ENCODE data around the gene KDM4B. TPM values are rescaled to one million over a fixed set of nuclear protein-coding genes. Genes with fewer than 3 reads are reported as not detected.

KDM4B gene
- total and polyA plus RNA-seq, 2 donors (not counting 1 experiment from before 2014, with no cell fraction given): 6.4 to 14.4 TPM

DNA sequence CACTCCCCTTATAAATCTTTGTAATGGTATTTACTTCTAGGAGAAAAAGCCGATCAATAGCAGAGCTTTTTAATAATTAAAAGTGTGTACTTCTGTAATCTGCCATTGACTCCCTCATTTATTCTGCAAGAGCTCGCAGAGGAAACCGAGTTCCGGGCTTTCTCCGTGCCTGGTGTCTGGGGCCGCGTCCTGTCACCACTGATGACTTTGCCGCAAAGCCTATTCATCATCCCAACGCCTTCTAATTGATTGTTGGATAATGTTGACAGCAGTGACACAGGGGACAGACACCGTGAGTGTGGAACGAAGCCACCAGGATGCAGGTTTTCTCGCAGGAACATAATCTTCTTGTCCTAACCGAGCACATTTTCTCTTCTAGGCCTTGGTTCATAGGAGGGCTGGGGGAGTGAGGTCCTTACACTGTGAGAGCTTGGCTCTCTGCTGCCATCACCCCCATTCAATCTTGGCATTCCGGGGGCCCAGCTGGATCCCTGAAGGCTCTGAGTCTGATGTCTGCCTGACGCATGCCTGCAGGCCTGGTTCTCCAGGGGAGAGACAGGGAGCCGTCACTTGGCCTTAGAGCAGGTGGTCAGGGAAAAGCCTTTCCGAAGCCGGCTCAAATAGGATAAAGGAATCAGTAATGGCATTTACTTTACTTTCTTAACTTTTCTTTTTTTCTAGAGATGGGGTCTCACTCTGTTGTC is 110.3 kb downstream of the KDM4B start:
- no peaks in the 10 kb centered on the region for H3K9me3 ChIP-seq (ENCODE audit: control insufficient read depth, insufficient read depth, low read depth, low read length)
- TF ChIP-seq, protein P1, sequence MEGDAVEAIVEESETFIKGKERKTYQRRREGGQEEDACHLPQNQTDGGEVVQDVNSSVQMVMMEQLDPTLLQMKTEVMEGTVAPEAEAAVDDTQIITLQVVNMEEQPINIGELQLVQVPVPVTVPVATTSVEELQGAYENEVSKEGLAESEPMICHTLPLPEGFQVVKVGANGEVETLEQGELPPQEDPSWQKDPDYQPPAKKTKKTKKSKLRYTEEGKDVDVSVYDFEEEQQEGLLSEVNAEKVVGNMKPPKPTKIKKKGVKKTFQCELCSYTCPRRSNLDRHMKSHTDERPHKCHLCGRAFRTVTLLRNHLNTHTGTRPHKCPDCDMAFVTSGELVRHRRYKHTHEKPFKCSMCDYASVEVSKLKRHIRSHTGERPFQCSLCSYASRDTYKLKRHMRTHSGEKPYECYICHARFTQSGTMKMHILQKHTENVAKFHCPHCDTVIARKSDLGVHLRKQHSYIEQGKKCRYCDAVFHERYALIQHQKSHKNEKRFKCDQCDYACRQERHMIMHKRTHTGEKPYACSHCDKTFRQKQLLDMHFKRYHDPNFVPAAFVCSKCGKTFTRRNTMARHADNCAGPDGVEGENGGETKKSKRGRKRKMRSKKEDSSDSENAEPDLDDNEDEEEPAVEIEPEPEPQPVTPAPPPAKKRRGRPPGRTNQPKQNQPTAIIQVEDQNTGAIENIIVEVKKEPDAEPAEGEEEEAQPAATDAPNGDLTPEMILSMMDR (conservative IDR thresholded peaks at IDR 0.05 in 1 of 2, IDR thresholded peaks at IDR 0.05 in 1 of 2; ENCODE audit: low read depth in 1 of 2, low read length in 2 of 2): no peak
- no peak for TF ChIP-seq EZH2 (IDR thresholded peaks at IDR 0.05; ENCODE audit: low read length, missing control alignments)
- no peak overlapping the region for H2AFZ ChIP-seq (ENCODE audit: low read length)
- no peak overlapping the region for H3K27ac ChIP-seq (ENCODE audit: insufficient read depth, low read length)
- no peak overlapping the region for H3K9ac ChIP-seq (ENCODE audit: insufficient read depth, low read length)
- no peaks in the 10 kb centered on the region for H3K4me1 ChIP-seq (ENCODE audit: control insufficient read depth, extremely low read depth, insufficient read depth, low read length)
- DNase-seq (ENCODE audit: low read depth in 2 of 2): no peak
- no peak overlapping the region for H3K4me2 ChIP-seq (ENCODE audit: extremely low read depth, insufficient read depth, low read length)
- H3K36me3 ChIP-seq (ENCODE audit: control insufficient read depth, insufficient read depth, low read length): peaks cover 16% of the 10 kb centered on the region
- no peaks in the 10 kb centered on the region for H3K79me2 ChIP-seq (ENCODE audit: control insufficient read depth, insufficient read depth, low read length)
- H3K27me3 ChIP-seq (ENCODE audit: control insufficient read depth, insufficient read depth, low read length): no peaks in the 10 kb centered on the region
- H4K20me1 ChIP-seq (ENCODE audit: control insufficient read depth, extremely low read depth, insufficient read depth, low read length): no peaks in the 10 kb centered on the region
- H3K4me3 ChIP-seq (replicated peaks in 1 of 4; ENCODE audit: control extremely low read depth in 1 of 4, insufficient read depth in 1 of 4, low read depth in 3 of 4, low read length in 4 of 4): no peak overlapping the region

DNA sequence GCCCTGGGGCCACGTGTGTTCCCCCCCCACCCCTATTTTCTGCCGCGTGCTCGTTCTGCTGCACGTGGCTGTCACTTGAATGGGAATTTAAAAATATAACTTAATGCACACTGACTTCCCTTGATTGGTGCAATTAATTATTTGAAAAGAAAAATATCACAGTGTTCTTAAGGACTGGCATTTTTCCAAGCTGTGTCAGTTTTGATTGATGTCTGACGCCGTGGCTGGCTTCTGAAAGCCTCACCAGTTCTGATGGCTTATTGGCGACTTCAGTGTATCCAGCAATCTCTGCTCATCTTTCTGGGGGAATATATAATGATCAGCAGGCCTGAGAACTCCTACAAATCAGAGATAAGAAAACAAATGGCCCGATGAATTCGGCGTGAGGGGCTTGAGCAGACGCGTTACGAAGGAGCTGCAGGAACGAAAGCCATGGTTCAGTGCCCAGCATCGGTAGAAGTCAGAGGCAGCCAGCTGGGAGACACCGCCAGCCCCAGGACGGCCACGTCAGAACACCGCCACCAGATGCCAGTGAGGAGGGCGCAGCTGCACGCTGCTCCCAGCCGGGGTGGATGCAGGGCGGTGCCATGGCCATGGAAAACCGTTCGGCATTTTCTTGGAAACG is 111.2 kb downstream of the KDM4B start:
- DNase-seq (ENCODE audit: low read depth in 2 of 2): no peak
- Histone ChIP-seq H3K9ac (ENCODE audit: insufficient read depth, low read length) (no peak overlapping the region), H3K27ac (ENCODE audit: insufficient read depth, low read length) (no peak overlapping the region), H3K27me3 (ENCODE audit: control insufficient read depth, insufficient read depth, low read length) (no peaks in the 10 kb centered on the region), H3K79me2 (ENCODE audit: control insufficient read depth, insufficient read depth, low read length) (no peaks in the 10 kb centered on the region), H4K20me1 (ENCODE audit: control insufficient read depth, extremely low read depth, insufficient read depth, low read length) (no peaks in the 10 kb centered on the region), H2AFZ (ENCODE audit: low read length) (no peak overlapping the region), H3K4me3 (replicated peaks in 1 of 4; ENCODE audit: control extremely low read depth in 1 of 4, insufficient read depth in 1 of 4, low read depth in 3 of 4, low read length in 4 of 4) (no peak overlapping the region), H3K36me3 (ENCODE audit: control insufficient read depth, insufficient read depth, low read length) (peaks cover 16% of the 10 kb centered on the region), H3K4me1 (ENCODE audit: control insufficient read depth, extremely low read depth, insufficient read depth, low read length) (no peaks in the 10 kb centered on the region), H3K4me2 (ENCODE audit: extremely low read depth, insufficient read depth, low read length) (no peak overlapping the region), H3K9me3 (ENCODE audit: control insufficient read depth, insufficient read depth, low read depth, low read length) (no peaks in the 10 kb centered on the region)
- no peak for TF ChIP-seq EZH2 (IDR thresholded peaks at IDR 0.05; ENCODE audit: low read length, missing control alignments)
- TF ChIP-seq, protein P1 (conservative IDR thresholded peaks at IDR 0.05 in 1 of 2, IDR thresholded peaks at IDR 0.05 in 1 of 2; ENCODE audit: low read depth in 1 of 2, low read length in 2 of 2): no peak

DNA sequence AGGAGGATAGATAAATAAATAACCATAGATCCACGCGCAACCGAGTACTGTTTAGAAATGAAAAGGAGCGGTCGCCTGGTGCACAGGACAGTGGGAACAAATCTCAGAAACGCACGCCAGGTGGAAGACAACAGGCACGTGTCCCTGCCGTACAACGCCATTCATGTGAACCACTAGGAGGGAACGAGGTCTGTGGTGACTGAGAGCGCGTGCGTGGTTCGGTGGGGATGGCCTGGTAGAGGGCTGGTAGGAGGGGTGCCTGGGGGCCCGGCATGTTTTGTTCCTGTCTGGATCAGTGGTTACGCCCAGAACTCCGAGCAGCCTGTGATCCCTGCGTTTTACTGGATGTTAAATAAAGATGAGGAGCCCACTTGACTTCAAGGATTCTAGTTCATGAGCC is 111.9 kb downstream of the KDM4B start:
- no peak for DNase-seq (ENCODE audit: low read depth in 2 of 2)
- Histone ChIP-seq H3K36me3 (ENCODE audit: control insufficient read depth, insufficient read depth, low read length) (peaks cover 13% of the 10 kb centered on the region), H3K4me2 (ENCODE audit: extremely low read depth, insufficient read depth, low read length) (no peak overlapping the region), H2AFZ (ENCODE audit: low read length) (no peak overlapping the region), H3K4me1 (ENCODE audit: control insufficient read depth, extremely low read depth, insufficient read depth, low read length) (no peaks in the 10 kb centered on the region), H3K4me3 (replicated peaks in 1 of 4; ENCODE audit: control extremely low read depth in 1 of 4, insufficient read depth in 1 of 4, low read depth in 3 of 4, low read length in 4 of 4) (no peak overlapping the region), H3K27ac (ENCODE audit: insufficient read depth, low read length) (no peak overlapping the region), H3K79me2 (ENCODE audit: control insufficient read depth, insufficient read depth, low read length) (no peaks in the 10 kb centered on the region), H3K9me3 (ENCODE audit: control insufficient read depth, insufficient read depth, low read depth, low read length) (no peaks in the 10 kb centered on the region), H3K27me3 (ENCODE audit: control insufficient read depth, insufficient read depth, low read length) (no peaks in the 10 kb centered on the region), H4K20me1 (ENCODE audit: control insufficient read depth, extremely low read depth, insufficient read depth, low read length) (no peaks in the 10 kb centered on the region), H3K9ac (ENCODE audit: insufficient read depth, low read length) (no peak overlapping the region)
- TF ChIP-seq, protein P1 (conservative IDR thresholded peaks at IDR 0.05 in 1 of 2, IDR thresholded peaks at IDR 0.05 in 1 of 2; ENCODE audit: low read depth in 1 of 2, low read length in 2 of 2): no peak
- TF ChIP-seq EZH2 (IDR thresholded peaks at IDR 0.05; ENCODE audit: low read length, missing control alignments): no peak
